Stomach (tissue), 4 donors: Measurements from ENCODE around the gene ASPN.

Experiments
- POLR2A ChIP-seq, 4 donors: fragments of 450-650 bp; IDR thresholded peaks; one replicate each; pipeline ENCODE4 v1.6.1; 2016; ENCODE audit warnings: antibody characterized with exemption in 4 of 4, control low read depth in 2 of 4, mild to moderate bottlenecking in 1 of 4, moderate library complexity in 1 of 4
- TF ChIP-seq, protein P1 (sequence below), 7 experiments: fragments of 450-650 bp in 4 of 7; fragments of 200-600 bp in 3 of 7; sonication (generic) in 3 of 7; IDR thresholded peaks; one replicate each; pipeline ENCODE4 v1.5.1; 2016 to 2019; ENCODE audit warnings: antibody characterized with exemption in 7 of 7, control low read depth in 2 of 7, mild to moderate bottlenecking in 1 of 7

- TF ChIP-seq, protein P1, sequence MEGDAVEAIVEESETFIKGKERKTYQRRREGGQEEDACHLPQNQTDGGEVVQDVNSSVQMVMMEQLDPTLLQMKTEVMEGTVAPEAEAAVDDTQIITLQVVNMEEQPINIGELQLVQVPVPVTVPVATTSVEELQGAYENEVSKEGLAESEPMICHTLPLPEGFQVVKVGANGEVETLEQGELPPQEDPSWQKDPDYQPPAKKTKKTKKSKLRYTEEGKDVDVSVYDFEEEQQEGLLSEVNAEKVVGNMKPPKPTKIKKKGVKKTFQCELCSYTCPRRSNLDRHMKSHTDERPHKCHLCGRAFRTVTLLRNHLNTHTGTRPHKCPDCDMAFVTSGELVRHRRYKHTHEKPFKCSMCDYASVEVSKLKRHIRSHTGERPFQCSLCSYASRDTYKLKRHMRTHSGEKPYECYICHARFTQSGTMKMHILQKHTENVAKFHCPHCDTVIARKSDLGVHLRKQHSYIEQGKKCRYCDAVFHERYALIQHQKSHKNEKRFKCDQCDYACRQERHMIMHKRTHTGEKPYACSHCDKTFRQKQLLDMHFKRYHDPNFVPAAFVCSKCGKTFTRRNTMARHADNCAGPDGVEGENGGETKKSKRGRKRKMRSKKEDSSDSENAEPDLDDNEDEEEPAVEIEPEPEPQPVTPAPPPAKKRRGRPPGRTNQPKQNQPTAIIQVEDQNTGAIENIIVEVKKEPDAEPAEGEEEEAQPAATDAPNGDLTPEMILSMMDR (IDR thresholded peaks at IDR 0.05): no peak
- no peak for TF ChIP-seq POLR2A (IDR thresholded peaks at IDR 0.05)
Observed at GRCh38 chr9:92468206-92468605, 14.1 kb downstream of the ASPN start.
